Brain microvascular endothelial cell (primary cell): ENCODE data around the gene AGMO.

Experiments used
- DNase-seq: peaks from one replicate; pipeline ENCODE4 v3.0.0-alpha.2; 2020
- H3K27ac ChIP-seq: fragments of 250-450 bp; sonication (Bioruptor Pico); 2 replicates; pipeline ENCODE4 v1.5.1; 2020; ENCODE audit warnings: mild to moderate bottlenecking, moderate library complexity
- H3K27me3 ChIP-seq: fragments of 250-450 bp; sonication (Bioruptor Pico); replicated peaks from 2 replicates; pipeline ENCODE4 v1.5.1; 2020; ENCODE audit warnings: mild to moderate bottlenecking
- H3K36me3 ChIP-seq: fragments of 250-450 bp; sonication (Bioruptor Pico); replicated peaks from 2 replicates; pipeline ENCODE4 v1.5.1; 2020; ENCODE audit warnings: mild to moderate bottlenecking
- H3K4me3 ChIP-seq: 2 replicates; pipeline ENCODE4 v1.5.1; 2011; ENCODE audit warnings: low read depth, mild to moderate bottlenecking, control low read depth, low read length, moderate library complexity
- in situ Hi-C: cut with HindIII; loops from 2 replicates; pipeline ENCODE4 v1.10.0; 2017; ENCODE audit warnings: low sequenced_read_pairs, low pct_ligation_motif_present
- TF ChIP-seq, protein P1 (sequence below): IDR thresholded peaks from 2 replicates; pipeline ENCODE4 v1.5.1; 2011; ENCODE audit warnings: low read depth, mild to moderate bottlenecking, moderate library complexity, low read length, control low read depth, inconsistent platforms; ENCODE audit errors: missing control alignments

AGMO gene

DNA sequence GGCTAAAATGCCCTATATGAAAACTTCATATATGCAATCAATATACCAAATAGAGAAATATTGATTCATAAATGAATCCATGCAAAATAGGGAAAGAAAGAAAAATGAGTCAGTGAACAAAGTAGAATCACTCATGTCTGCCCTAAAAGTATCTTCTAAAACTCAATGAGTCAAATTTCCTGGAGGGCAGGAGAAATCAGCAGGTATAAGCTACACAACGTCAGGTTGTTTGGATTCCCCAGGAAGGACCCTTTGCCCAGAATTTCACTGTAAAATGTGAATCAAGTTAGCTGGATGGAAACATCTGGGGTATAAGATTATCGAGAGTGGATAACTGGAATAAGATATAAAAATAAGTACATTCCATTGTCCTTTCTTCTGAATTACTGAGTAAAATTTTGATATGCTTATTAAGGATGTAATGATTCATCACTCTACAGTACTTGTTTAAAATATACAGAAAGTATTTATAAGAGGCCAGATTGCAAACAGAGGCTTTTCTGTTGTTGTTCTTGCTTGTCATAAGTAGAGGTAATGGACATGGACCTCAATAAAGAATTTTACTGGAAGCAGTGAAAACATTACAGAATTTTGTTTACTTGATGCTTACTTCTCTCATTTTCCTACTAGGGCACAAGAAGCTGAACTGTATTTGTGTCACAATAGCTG lies 99.0 kb downstream of the AGMO start:
- no peak for DNase-seq
- H3K27me3 ChIP-seq = no peaks in the 10 kb centered on the region
- H3K27ac ChIP-seq = peak overlapping the region; percentile 57
- TF ChIP-seq, protein P1, sequence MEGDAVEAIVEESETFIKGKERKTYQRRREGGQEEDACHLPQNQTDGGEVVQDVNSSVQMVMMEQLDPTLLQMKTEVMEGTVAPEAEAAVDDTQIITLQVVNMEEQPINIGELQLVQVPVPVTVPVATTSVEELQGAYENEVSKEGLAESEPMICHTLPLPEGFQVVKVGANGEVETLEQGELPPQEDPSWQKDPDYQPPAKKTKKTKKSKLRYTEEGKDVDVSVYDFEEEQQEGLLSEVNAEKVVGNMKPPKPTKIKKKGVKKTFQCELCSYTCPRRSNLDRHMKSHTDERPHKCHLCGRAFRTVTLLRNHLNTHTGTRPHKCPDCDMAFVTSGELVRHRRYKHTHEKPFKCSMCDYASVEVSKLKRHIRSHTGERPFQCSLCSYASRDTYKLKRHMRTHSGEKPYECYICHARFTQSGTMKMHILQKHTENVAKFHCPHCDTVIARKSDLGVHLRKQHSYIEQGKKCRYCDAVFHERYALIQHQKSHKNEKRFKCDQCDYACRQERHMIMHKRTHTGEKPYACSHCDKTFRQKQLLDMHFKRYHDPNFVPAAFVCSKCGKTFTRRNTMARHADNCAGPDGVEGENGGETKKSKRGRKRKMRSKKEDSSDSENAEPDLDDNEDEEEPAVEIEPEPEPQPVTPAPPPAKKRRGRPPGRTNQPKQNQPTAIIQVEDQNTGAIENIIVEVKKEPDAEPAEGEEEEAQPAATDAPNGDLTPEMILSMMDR = no peak
- in situ Hi-C loops = no loop called here
- no peak overlapping the region for H3K4me3 ChIP-seq
- H3K36me3 ChIP-seq = no peaks in the 10 kb centered on the region

DNA sequence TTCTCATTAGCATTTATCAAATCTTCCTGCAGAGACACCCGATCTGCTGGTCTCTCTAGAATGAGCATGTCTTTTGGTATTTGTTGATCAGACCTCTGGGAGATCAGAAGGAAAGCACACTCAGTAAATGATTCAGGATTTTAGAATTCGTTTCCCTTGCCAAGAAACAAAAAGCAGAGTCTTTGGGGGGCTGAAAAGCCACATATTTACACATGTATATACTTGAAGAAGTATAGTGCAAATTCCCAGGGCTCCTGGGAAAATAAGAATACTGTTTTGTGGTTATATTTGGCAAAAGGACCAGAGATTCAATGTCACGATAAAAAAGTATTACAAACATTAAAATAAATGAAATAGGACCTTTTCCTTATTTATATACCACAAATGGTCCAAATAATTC lies 100.2 kb downstream of the AGMO start:
- TF ChIP-seq, protein P1 = no peak

DNA sequence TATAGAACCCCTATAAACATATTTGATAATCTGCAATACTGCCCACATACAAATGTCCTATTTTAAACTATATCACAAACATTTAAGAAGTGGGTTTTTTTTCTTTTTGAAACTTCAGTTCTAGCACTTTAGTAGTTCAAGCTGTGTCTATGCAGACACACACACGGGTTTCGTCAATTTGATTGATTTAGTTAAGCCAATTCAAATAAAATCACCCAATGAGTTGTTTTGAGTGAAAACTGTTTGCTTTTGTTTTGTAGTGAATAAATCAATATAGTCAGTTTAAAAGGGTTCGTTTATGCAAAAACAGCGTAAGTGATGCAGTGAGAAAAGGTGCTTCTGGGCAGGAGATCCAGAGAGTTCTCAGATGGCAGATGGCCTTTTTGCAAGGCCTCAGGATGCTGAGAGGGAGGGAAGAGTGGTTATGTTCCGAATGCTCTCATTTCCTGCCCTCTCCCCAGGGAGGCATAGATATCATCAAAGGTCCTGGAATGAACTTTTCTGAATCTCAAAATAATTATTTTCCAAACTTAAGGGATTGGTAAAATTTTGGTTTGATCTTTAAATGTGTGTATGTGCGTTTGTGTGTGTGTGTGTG lies 102.7 kb downstream of the AGMO start:
- Histone ChIP-seq H3K4me3 (no peak overlapping the region), H3K27ac (no peak overlapping the region), H3K36me3 (no peaks in the 10 kb centered on the region), H3K27me3 (no peaks in the 10 kb centered on the region)
- TF ChIP-seq, protein P1 = no peak
- in situ Hi-C loops = no loop called here
- DNase-seq = peak; percentile 56

More for the DNA sequence above, 100.2 kb downstream of the AGMO start:
- DNase-seq = peak; percentile 94
- H3K27ac ChIP-seq = peak overlapping the region; percentile 73
- no peak overlapping the region for H3K4me3 ChIP-seq
- H3K27me3 ChIP-seq = no peaks in the 10 kb centered on the region
- in situ Hi-C loops = no loop called here
- H3K36me3 ChIP-seq = no peaks in the 10 kb centered on the region

DNA sequence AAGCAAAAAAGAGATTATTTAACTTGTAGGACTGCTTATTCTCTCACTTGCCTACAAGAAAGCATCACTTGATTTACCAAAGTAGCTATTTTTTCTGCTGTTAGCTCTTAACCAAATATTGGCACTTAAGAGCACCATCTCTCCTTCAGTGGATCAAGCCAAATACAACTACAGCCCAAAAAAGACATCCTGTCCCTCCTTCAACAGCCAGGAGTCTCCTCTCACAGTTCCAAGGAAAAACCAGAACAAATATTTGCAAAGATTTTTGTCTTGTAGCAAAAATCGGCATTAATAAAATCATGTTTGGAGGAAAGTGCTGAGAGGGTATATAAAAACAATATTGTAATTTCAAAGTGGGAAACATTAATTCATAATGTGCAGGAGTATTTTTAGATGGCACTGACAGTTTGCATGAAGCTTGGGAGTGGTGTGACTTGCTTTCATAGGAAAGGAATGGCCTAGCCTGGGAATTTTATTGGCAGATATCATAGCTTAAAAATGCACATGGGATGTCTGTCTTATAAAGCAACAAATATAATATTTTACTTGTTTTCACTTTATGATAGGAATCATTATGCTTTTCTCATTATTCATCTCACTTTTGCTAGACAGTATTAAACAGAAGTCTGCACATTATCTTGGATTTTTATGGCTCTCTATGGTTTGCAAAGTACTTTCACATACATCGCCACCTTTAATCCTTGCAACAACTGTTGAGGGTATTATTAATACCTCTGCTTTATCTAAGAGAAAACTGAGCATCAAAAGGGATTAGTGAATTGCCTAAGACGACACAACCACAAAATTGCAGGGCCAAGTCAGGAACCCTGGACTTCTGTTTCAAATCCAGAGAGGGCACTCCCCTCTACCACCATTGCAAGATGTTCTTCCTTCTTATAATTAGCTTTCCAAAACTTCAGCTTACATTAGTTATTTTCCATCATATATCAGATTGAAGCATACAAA lies 103.5 kb downstream of the AGMO start:
- no peak for DNase-seq
- Histone ChIP-seq H3K27me3 (no peaks in the 10 kb centered on the region), H3K4me3 (no peak overlapping the region), H3K27ac (no peak overlapping the region), H3K36me3 (no peaks in the 10 kb centered on the region)
- TF ChIP-seq, protein P1 = no peak
- in situ Hi-C loops = no loop called here

DNA sequence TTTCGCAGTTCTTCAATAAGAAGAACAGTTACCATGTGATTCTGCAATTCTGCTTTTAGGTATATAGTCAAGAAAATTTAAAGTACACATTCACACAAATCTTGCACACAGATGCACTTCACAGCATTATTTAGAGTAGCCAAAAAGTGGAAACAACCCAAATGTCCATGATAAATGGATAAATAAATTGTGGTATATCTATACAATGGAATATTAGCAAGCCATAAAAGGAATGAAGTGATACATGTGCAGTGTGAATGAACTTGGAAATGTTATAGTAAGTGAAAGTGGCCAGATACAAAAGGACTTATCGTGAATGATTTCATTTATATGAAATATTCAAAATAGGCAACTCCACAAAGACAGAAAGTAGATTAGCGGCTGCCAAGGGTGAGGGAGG lies 109.1 kb downstream of the AGMO start:
- H3K27ac ChIP-seq = no peak overlapping the region
- in situ Hi-C loops = no loop called here

More for the DNA sequence above, 109.1 kb downstream of the AGMO start:
- TF ChIP-seq, protein P1 = no peak
- Histone ChIP-seq H3K36me3 (no peaks in the 10 kb centered on the region), H3K4me3 (no peak overlapping the region), H3K27me3 (no peaks in the 10 kb centered on the region)
- no peak for DNase-seq
